ENCODE measurements around the gene HLA-E. TPM values are rescaled to one million over a fixed set of nuclear protein-coding genes. Genes with fewer than 3 reads are reported as not detected.

The HLA-E gene
- total and polyA plus RNA-seq, 10 of the 15 experiments (the other 5 are each of a cell fraction or from before 2014, with no cell fraction given), result 35.1 to 483 (median 267) TPM

DNA sequence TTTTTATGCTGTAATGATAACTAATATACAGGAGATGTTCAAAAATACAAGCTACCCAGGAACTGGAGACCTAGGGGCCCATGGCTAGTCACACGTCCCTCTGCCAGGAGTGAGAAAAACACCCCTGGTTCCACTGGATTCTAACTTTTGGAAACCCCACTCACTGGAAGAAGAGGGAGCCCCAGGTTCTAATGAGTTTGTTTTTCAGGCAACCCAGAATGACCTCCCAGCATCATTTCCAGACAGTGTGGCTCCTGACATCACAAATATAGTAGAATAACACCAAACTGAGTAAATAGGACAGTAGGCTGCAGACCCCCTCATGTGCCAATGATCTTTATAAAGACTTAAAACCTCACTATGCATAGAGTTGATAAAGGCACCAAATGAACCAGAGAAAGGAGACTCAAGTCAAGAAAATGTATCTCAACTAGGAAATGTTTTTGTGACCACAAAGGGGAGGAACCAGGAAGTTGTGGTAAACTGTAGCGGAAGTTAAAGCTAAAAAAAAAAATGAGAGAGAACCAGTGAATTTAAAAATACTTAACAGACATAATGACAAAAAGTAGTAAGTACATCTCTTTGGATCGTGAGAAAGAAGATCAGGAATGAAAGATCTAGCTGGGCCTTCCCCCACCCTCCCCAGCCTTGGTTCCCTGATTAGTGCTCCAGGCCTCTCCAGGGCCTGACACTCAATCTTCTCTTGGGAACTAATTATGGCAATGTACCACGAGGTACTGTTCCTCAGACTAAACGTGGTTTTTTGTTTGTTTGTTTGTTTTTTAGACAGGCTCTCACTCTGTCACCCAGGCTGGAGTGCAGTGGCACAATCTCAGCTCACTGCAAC, 19.8 kb downstream of the HLA-E start (continued):
- TF ChIP-seq, protein P1, sequence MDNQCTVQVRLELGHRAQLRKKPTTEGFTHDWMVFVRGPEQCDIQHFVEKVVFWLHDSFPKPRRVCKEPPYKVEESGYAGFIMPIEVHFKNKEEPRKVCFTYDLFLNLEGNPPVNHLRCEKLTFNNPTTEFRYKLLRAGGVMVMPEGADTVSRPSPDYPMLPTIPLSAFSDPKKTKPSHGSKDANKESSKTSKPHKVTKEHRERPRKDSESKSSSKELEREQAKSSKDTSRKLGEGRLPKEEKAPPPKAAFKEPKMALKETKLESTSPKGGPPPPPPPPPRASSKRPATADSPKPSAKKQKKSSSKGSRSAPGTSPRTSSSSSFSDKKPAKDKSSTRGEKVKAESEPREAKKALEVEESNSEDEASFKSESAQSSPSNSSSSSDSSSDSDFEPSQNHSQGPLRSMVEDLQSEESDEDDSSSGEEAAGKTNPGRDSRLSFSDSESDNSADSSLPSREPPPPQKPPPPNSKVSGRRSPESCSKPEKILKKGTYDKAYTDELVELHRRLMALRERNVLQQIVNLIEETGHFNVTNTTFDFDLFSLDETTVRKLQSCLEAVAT (IDR thresholded peaks at IDR 0.05), result no peak
- TF ChIP-seq HDAC2 (IDR thresholded peaks at IDR 0.05) (no peak), NFIC (IDR thresholded peaks at IDR 0.05; ENCODE audit: low read depth, low read length) (peak; percentile 93), JUNB (IDR thresholded peaks at IDR 0.05) (peak; percentile 58), ZNF384 (IDR thresholded peaks at IDR 0.05; ENCODE audit: borderline replicate concordance, low read depth, low read length) (peak; percentile 73; the same call in 1 of the 2 replicates), RAD21 (IDR thresholded peaks at IDR 0.05; ENCODE audit: insufficient read depth, low read depth, low read length) (no peak), IKZF1 (conservative IDR thresholded peaks at IDR 0.05) (peak; percentile 56), EP300 (IDR thresholded peaks at IDR 0.05; ENCODE audit: borderline replicate concordance in 1 of 2, control insufficient read depth in 1 of 2, low read depth in 2 of 2, low read length in 2 of 2) (no peak), SRF (IDR thresholded peaks at IDR 0.05; ENCODE audit: low read depth in 2 of 2, low read length in 2 of 2) (no peak), ATF7 (IDR thresholded peaks at IDR 0.05; ENCODE audit: low read depth) (peak; percentile 44), EGR1 (IDR thresholded peaks at IDR 0.05; ENCODE audit: borderline replicate concordance in 1 of 2, low read depth in 2 of 2, low read length in 2 of 2) (peak in 1 of 2 experiments; percentile 22; a peak in 1 of 3 replicates), ZBED1 (IDR thresholded peaks at IDR 0.05; ENCODE audit: borderline replicate concordance) (peak; percentile 50; the same call in 1 of the 2 replicates), MTA2 (IDR thresholded peaks at IDR 0.05; ENCODE audit: low read depth) (peak; percentile 7; the same call in 1 of the 2 replicates), JUND (IDR thresholded peaks at IDR 0.05; ENCODE audit: low read depth, low read length) (no peak), BHLHE40 (IDR thresholded peaks at IDR 0.05; ENCODE audit: borderline replicate concordance in 1 of 2, low read depth in 2 of 2, low read length in 1 of 2) (no peak), SP1 (IDR thresholded peaks at IDR 0.05; ENCODE audit: low read depth, low read length) (peak; percentile 29), KDM1A (IDR thresholded peaks at IDR 0.05; ENCODE audit: borderline replicate concordance) (no peak)
- TF ChIP-seq, protein P2, sequence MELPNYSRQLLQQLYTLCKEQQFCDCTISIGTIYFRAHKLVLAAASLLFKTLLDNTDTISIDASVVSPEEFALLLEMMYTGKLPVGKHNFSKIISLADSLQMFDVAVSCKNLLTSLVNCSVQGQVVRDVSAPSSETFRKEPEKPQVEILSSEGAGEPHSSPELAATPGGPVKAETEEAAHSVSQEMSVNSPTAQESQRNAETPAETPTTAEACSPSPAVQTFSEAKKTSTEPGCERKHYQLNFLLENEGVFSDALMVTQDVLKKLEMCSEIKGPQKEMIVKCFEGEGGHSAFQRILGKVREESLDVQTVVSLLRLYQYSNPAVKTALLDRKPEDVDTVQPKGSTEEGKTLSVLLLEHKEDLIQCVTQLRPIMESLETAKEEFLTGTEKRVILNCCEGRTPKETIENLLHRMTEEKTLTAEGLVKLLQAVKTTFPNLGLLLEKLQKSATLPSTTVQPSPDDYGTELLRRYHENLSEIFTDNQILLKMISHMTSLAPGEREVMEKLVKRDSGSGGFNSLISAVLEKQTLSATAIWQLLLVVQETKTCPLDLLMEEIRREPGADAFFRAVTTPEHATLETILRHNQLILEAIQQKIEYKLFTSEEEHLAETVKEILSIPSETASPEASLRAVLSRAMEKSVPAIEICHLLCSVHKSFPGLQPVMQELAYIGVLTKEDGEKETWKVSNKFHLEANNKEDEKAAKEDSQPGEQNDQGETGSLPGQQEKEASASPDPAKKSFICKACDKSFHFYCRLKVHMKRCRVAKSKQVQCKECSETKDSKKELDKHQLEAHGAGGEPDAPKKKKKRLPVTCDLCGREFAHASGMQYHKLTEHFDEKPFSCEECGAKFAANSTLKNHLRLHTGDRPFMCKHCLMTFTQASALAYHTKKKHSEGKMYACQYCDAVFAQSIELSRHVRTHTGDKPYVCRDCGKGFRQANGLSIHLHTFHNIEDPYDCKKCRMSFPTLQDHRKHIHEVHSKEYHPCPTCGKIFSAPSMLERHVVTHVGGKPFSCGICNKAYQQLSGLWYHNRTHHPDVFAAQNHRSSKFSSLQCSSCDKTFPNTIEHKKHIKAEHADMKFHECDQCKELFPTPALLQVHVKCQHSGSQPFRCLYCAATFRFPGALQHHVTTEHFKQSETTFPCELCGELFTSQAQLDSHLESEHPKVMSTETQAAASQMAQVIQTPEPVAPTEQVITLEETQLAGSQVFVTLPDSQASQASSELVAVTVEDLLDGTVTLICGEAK (IDR thresholded peaks at IDR 0.05; ENCODE audit: borderline replicate concordance), result no peak; the same call in 1 of the 2 replicates

Measured in GM12878 (cell line).